Left cardiac atrium (tissue), 4 donors: ENCODE results near the gene GJC3. TPM values are rescaled to one million over a fixed set of nuclear protein-coding genes. Genes with fewer than 3 reads are reported as not detected.
"Not testable (repeated sequence)": the region's sequence is repeated elsewhere in the genome, so short reads cannot be mapped to it uniquely, and the experiment has no call there.

ENCODE experiments used
- ATAC-seq, 2 donors: fragments of 200-7000 bp; cut with Tn5 transposase; one replicate each; pipeline ENCODE4 v1.9.1; 2020; ENCODE audit warnings: mild to moderate bottlenecking in 2 of 2, moderate library complexity in 2 of 2
- DNase-seq: peaks from one replicate; pipeline ENCODE4 v3.0.0-alpha.2; 2020
- intact Hi-C, 2 donors: fragments of 100-400 bp; cut with DNase I; formaldehyde crosslinking; loops; one replicate each; pipeline versions ENCODE4 v1.14.1 to v1.15.1; 2022 to 2023
- total RNA-seq, 2 donors: library from RNA; stranded (reverse); fragmentation: NEBNext Ultra II Directional; extraction: Animal tissue kit (Norgen Biotek cat#: 25700); gene quantifications; one replicate each; pipeline ENCODE4 v1.2.1, GENCODE V29; 2021
- donor health status: DM: no; HTN: yes; CAD: no.
- donor health status: DM: no; HTN: yes; CAD: no; lungs with severe emphysema.
- donor health status: DM: yes; HTN: yes; CAD: no.
- donor health status: Dilated cardiomyopathy.

Gene GJC3
- total RNA-seq, 2 donors from 2014 or later = 0.37 to 0.59 TPM

- ATAC-seq = no peak
These were observed 8.9 kb upstream of the GJC3 start for GRCh38 chr7:99938296-99938695.

GRCh38 chr7:99935009-99935408 is 5.6 kb upstream of the GJC3 start:
- DNase-seq, intact Hi-C loops, ATAC-seq: not testable (repeated sequence)

More at GRCh38 chr7:99938296-99938695, 8.9 kb upstream of the GJC3 start:
- intact Hi-C loops = no loop called here
- DNase-seq = no peak

- intact Hi-C loops = no loop called here
- ATAC-seq (no peak), DNase-seq (no peak)
These were observed 956 bp upstream of the GJC3 start for GRCh38 chr7:99930376-99930775.

GRCh38 chr7:99929730-99930053 is 272 bp upstream of the GJC3 start:
- intact Hi-C loops = loop anchor here in 1 of 2 donors (5.0 kb wide), 1 partner anchor 63 kb away; no protein-coding TSS in a partner anchor

GRCh38 chr7:99928188-99928587 is 1.2 kb downstream of the GJC3 start:
- DNase-seq (no peak), ATAC-seq (no peak)
- intact Hi-C loops = loop anchor here in 1 of 2 donors (5.0 kb wide), 1 partner anchor 64 kb away; no protein-coding TSS in a partner anchor

More at GRCh38 chr7:99929730-99930053, 272 bp upstream of the GJC3 start:
- no peak for DNase-seq
- ATAC-seq = peak in 1 of 2 donors; percentile 14

- DNase-seq (no peak), ATAC-seq (no peak)
- intact Hi-C loops = loop anchor here in 1 of 2 donors (5.0 kb wide), 1 partner anchor 65 kb away; no protein-coding TSS in a partner anchor
These were observed 1.9 kb downstream of the GJC3 start for GRCh38 chr7:99927536-99927935.

GRCh38 chr7:99926321-99926720 is 3.1 kb downstream of the GJC3 start:
- DNase-seq (no peak), ATAC-seq (no peak)
- intact Hi-C loops = loop anchor here in 1 of 2 donors (5.0 kb wide), 1 partner anchor 66 kb away; no protein-coding TSS in a partner anchor

GRCh38 chr7:99923200-99923599 is 6.2 kb downstream of the GJC3 start:
- intact Hi-C loops = no loop called here
- DNase-seq = no peak
- ATAC-seq = no peak

GRCh38 chr7:99920149-99920548 is 9.3 kb downstream of the GJC3 start:
- intact Hi-C loops = no loop called here
- no peak for ATAC-seq
- no peak for DNase-seq

- ATAC-seq = no peak
- intact Hi-C loops = loop anchor here in 1 of 2 donors (10.0 kb wide), 1 partner anchor 65 kb away; no protein-coding TSS in a partner anchor
- no peak for DNase-seq
These were observed 9.7 kb downstream of the GJC3 start for GRCh38 chr7:99919814-99920112.

GRCh38 chr7:99918959-99919813 is 10.2 kb downstream of the GJC3 start, which contains the start of gene TRIM4:
Gene TRIM4, minus strand, starts transcription at chr7:99919530. Its CDS starts 129 bp downstream, at chr7:99919401.
- peak; percentile 95 for DNase-seq
- peak; percentile 99 to 100 for ATAC-seq
- intact Hi-C loops = loop anchor here in 1 of 2 donors (10.0 kb wide), 1 partner anchor 66 kb away; no protein-coding TSS in a partner anchor

- ATAC-seq (no peak), DNase-seq (no peak)
- intact Hi-C loops = loop anchor here in 1 of 2 donors (10.0 kb wide), 1 partner anchor 74 kb away; no protein-coding TSS in a partner anchor
These were observed 18.4 kb downstream of the GJC3 start for GRCh38 chr7:99910976-99911375.

GRCh38 chr7:99901581-99901980 is 27.8 kb downstream of the GJC3 start:
- intact Hi-C loops = no loop called here
- DNase-seq = no peak
- peak; percentile 67 to 87 for ATAC-seq

- DNase-seq = no peak
- intact Hi-C loops = no loop called here
- ATAC-seq = no peak
These were observed 29.4 kb downstream of the GJC3 start for GRCh38 chr7:99899830-99900519.

- no peak for ATAC-seq
- intact Hi-C loops = no loop called here
- no peak for DNase-seq
These were observed 30.6 kb downstream of the GJC3 start for GRCh38 chr7:99898836-99899235.

GRCh38 chr7:99898023-99898357 is 31.4 kb downstream of the GJC3 start:
- intact Hi-C loops = no loop called here
- no peak for ATAC-seq
- DNase-seq = no peak

- no peak for ATAC-seq
- intact Hi-C loops = no loop called here
- no peak for DNase-seq
These were observed 31.9 kb downstream of the GJC3 start for GRCh38 chr7:99897322-99898022.

- DNase-seq = no peak
- no peak for ATAC-seq
- intact Hi-C loops = no loop called here
These were observed 34.7 kb downstream of the GJC3 start for GRCh38 chr7:99894738-99895137.

- intact Hi-C loops = no loop called here
- no peak for ATAC-seq
- no peak for DNase-seq
These were observed 36.1 kb downstream of the GJC3 start for GRCh38 chr7:99893280-99893679.

GRCh38 chr7:99890348-99890747 is 39.1 kb downstream of the GJC3 start:
- ATAC-seq = not testable (repeated sequence)

More at GRCh38 chr7:99890348-99890747, 39.1 kb downstream of the GJC3 start:
- DNase-seq, intact Hi-C loops: not testable (repeated sequence)
